Parathyroid adenoma (tissue), 2 donors: Measurements from ENCODE around the gene PEX11A.

Experiments
- H2AFZ ChIP-seq: fragments of 300-600 bp; sonication (generic); one replicate; pipeline ENCODE4 v1.7.0; 2017; ENCODE audit warnings: antibody characterized with exemption, mild to moderate bottlenecking
- H3K27ac ChIP-seq: fragments of 300-600 bp; sonication (generic); one replicate; pipeline ENCODE4 v1.7.0; 2017
- H3K27me3 ChIP-seq: fragments of 300-600 bp; sonication (generic); one replicate; pipeline ENCODE4 v1.7.0; 2017; ENCODE audit warnings: low read length; ENCODE audit not compliant: control insufficient read depth, insufficient read depth
- H3K36me3 ChIP-seq: fragments of 300-600 bp; sonication (generic); one replicate; pipeline ENCODE4 v1.7.0; 2017; ENCODE audit warnings: low read length; ENCODE audit not compliant: control insufficient read depth, insufficient read depth
- H3K4me1 ChIP-seq: fragments of 300-600 bp; sonication (generic); one replicate; pipeline ENCODE4 v1.7.0; 2017; ENCODE audit warnings: control low read depth
- H3K4me2 ChIP-seq: fragments of 300-600 bp; sonication (generic); one replicate; pipeline ENCODE4 v1.7.0; 2017; ENCODE audit warnings: low read length
- H3K4me3 ChIP-seq: fragments of 300-600 bp; sonication (generic); one replicate; pipeline ENCODE4 v1.7.0; 2017; ENCODE audit warnings: low read depth, low read length
- H3K79me2 ChIP-seq: fragments of 300-600 bp; sonication (generic); one replicate; pipeline ENCODE4 v1.7.0; 2017; ENCODE audit warnings: control low read depth
- H3K9ac ChIP-seq: fragments of 300-600 bp; sonication (generic); one replicate; pipeline ENCODE4 v1.7.0; 2017; ENCODE audit warnings: mild to moderate bottlenecking
- H3K9me3 ChIP-seq: fragments of 300-600 bp; sonication (generic); one replicate; pipeline ENCODE4 v1.7.0; 2017; ENCODE audit warnings: low read length; ENCODE audit not compliant: control insufficient read depth
- CTCF ChIP-seq: fragments of 300-600 bp; sonication (generic); IDR thresholded peaks from one replicate; pipeline ENCODE4 v1.7.0; 2017; ENCODE audit warnings: antibody characterized with exemption, mild to moderate bottlenecking
- donor health status: primary hyperparathyroidism.

Gene PEX11A

DNA sequence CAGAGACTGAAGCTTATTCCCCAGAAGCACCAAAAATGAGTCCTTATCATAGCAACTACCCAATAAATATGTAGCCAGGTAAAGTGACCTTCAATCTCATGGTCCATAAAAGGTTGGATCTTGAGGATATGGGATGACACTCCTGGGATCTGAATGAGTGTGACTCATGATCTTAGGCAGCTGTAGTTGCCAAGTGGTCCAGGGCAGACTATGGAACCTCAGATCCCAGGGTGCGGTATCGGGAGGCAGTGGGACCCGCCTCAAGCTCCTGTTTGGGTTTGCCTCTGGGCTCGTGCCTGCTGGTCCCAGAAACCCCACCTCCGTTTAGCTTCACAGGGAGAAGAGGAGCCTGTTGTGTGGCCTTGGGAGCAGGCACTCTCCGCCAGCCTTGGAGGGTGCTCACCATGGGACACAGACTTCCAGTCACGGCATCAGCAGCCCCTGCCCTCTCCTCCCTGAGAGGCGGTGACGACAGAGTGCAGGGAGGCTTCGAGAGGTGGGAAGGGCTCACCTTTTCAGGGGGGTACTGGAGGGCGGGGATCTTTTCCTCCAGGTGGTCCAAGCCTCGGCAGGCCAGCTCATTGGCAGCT, 19.5 kb downstream of the PEX11A start:
- Histone ChIP-seq H3K4me3 (no peak overlapping the region), H3K27ac (no peak overlapping the region), H3K27me3 (no peaks in the 10 kb centered on the region), H3K4me2 (no peak overlapping the region), H3K79me2 (no peaks in the 10 kb centered on the region), H2AFZ (no peak overlapping the region), H3K36me3 (no peaks in the 10 kb centered on the region), H3K9ac (no peak overlapping the region), H3K9me3 (no peaks in the 10 kb centered on the region), H3K4me1 (no peaks in the 10 kb centered on the region)
- no peak for TF ChIP-seq CTCF

DNA sequence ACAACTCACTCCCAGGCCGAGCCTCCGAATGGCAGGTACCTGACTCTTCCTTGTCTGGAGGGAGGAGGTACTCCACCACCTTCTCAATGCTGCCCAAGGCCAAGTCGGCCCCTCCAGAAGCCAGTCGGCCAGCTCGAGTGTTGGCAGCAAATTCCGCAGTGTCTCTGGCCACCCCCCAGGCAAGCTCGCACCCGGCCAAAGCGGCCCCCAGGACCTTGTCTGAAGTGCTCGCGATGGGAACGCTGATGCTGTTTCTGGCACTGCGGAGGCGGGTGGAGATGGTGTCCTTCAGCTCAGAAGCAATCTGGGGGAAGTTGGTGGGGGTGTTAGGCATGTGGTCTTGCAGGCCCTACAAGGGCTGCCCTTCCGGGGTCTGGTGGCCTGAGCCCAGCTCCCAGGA, 20.6 kb downstream of the PEX11A start:
- no peaks in the 10 kb centered on the region for H3K9me3 ChIP-seq
- H3K36me3 ChIP-seq: no peaks in the 10 kb centered on the region
- no peak overlapping the region for H3K27ac ChIP-seq
- no peaks in the 10 kb centered on the region for H3K79me2 ChIP-seq
- no peak overlapping the region for H2AFZ ChIP-seq
- H3K4me3 ChIP-seq: no peak overlapping the region
- peaks cover 2% of the 10 kb centered on the region for H3K4me1 ChIP-seq
- H3K4me2 ChIP-seq: no peak overlapping the region
- TF ChIP-seq CTCF: no peak
- H3K27me3 ChIP-seq: no peaks in the 10 kb centered on the region
- H3K9ac ChIP-seq: no peak overlapping the region

DNA sequence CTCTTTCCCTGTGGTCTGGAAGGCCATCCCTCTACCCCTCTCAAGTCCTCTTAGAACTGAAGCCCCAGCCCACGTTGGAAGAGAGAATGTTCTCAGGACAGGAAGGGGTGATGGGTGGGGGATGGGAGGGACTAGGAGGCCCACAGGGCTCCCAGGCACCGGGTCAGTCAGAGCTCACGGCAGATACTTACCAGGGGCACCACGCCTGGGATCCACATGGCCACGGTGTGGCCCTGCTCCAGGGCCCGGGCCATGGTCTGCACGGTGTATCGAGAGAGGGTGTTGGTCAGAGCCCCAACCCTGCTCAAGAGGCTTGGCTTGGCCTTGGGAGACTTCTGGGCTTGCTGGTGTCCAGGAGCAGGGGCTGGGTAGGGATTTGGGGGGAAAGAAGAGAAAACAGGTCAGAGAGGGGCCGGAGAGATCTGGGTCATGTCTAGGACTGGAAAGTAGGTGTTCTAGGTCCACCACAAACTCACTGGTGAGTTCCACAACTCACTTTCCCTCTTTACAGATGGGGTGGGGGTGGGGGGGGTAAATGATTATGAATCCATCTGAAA, 21.2 kb downstream of the PEX11A start:
- H3K4me2 ChIP-seq: no peak overlapping the region
- no peaks in the 10 kb centered on the region for H3K79me2 ChIP-seq
- TF ChIP-seq CTCF: no peak
- no peaks in the 10 kb centered on the region for H3K9me3 ChIP-seq
- no peaks in the 10 kb centered on the region for H3K36me3 ChIP-seq
- no peaks in the 10 kb centered on the region for H3K27me3 ChIP-seq
- peaks cover 4% of the 10 kb centered on the region for H3K4me1 ChIP-seq
- no peak overlapping the region for H3K9ac ChIP-seq
- H3K27ac ChIP-seq: no peak overlapping the region
- no peak overlapping the region for H2AFZ ChIP-seq
- no peak overlapping the region for H3K4me3 ChIP-seq

- H3K36me3 ChIP-seq: no peaks in the 10 kb centered on the region
- no peak overlapping the region for H3K4me3 ChIP-seq
- H3K27ac ChIP-seq: no peak overlapping the region
- H3K4me2 ChIP-seq: no peak overlapping the region
- no peaks in the 10 kb centered on the region for H3K27me3 ChIP-seq
- H3K4me1 ChIP-seq: peaks cover 4% of the 10 kb centered on the region
- no peak overlapping the region for H2AFZ ChIP-seq
- no peaks in the 10 kb centered on the region for H3K9me3 ChIP-seq
- no peak overlapping the region for H3K9ac ChIP-seq
- TF ChIP-seq CTCF: no peak
- no peaks in the 10 kb centered on the region for H3K79me2 ChIP-seq
Measured at GRCh38 chr15:89668171-89668570, 22.4 kb downstream of the PEX11A start.

GRCh38 chr15:89667706-89667960, 22.9 kb downstream of the PEX11A start:
- no peak overlapping the region for H3K9ac ChIP-seq
- H3K4me1 ChIP-seq: peaks cover 4% of the 10 kb centered on the region
- H3K36me3 ChIP-seq: no peaks in the 10 kb centered on the region
- no peak for TF ChIP-seq CTCF
- H2AFZ ChIP-seq: no peak overlapping the region
- H3K9me3 ChIP-seq: no peaks in the 10 kb centered on the region
- no peak overlapping the region for H3K4me3 ChIP-seq
- no peak overlapping the region for H3K4me2 ChIP-seq
- no peaks in the 10 kb centered on the region for H3K27me3 ChIP-seq
- H3K27ac ChIP-seq: no peak overlapping the region
- H3K79me2 ChIP-seq: no peaks in the 10 kb centered on the region
